Measurements from ENCODE around the gene TMEM203. TPM values are rescaled to one million over a fixed set of nuclear protein-coding genes. Genes with fewer than 3 reads are reported as not detected.

Gene TMEM203
- polyA plus RNA-seq, 6 donors from 2014 or later: 119 to 191 (median 142) TPM

DNA sequence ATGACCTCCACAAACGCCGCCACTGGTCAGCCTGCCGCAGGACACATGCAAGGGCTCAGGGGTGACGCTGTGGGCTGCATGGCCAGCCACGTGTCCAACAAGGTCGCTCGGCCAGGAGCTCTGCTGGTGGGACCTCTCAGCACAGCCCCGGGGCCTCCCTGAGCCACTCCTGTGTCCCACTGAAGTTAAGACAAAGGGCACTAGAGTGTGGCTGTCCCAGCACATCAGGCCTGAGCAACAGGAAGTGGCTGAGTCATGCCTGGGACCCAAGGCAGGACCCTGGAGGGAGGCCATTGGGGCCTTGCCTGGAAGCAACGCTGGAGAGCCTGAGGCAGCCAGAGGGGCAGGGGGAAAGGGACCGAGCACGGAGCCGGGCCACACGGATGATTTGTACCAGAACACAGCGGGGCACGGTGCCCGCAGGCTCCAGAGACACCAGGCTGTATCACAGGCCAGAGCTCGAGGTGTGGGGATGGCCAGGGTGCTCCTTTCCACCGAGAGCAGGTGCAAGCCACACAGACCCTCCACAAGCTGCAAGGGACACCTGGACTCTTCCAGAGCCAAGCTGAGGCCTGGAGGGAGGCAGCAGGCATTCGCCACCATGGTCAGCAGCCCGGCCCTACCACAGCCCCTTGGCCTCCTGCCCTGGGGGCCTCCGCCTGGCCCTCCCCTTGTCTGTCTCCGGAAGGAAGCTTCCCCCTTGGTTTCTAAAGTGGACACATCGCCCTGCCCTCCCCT lies 27.1 kb downstream of the TMEM203 start:
- Mint-ChIP-seq H3K9me3 (no peaks in the 10 kb centered on the region), H3K27me3 (no peaks in the 10 kb centered on the region), H3K4me3 (no peak overlapping the region), H3K27ac (peak overlapping the region in 1 of 6 donors; percentile 63), H3K4me1 (peaks cover 0 to 10% (median under 1%) of the 10 kb centered on the region in 3 donors), H3K36me3 (peaks cover 0 to 2% of the 10 kb centered on the region in 2 donors)
- DNase-seq (no peak), ATAC-seq (ENCODE audit: low read depth in 2 of 2) (no peak)

DNA sequence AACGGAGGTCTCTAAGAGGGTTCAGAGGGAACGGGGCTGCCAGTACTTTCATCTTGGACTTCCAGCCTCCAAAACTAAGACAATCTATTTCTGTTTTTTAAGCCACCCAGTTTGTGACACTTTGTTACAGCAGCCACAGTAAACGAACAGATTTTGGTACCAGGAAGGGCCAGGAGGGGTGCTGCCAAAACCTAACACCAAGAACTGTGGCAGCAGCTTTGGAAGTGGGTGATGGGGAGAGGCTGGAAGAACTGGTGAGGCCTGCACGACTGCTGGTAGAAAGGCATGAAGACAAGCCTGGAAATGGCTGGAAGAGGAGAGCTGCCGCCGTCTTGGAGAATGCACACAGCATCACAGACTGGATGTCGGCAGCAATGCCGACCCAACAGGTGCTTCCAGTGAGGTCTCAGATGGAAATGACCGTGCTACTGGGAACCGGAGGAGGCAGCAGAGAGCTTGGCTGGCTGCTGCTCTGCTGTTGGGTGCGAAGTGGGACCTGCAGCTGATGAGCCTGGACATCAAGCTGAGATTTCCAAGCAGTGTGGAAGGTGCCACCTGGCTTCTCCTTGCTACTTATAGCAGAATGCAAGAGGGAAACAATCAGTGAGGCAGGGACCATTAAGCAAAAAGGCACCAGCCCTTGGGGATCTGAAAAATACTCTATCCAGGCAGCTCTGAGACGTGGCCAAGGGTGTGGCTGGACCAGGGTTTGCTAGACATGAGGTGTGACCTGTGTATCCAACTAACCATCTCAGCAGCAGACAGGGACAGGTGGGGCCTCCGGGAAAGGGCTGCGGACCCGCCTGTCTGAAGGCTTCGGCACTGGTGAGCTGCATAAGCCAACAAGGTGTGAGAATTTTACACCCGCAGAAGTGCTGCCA lies 28.9 kb downstream of the TMEM203 start:
- peaks cover 0 to 2% (median 0%) of the 10 kb centered on the region in 3 donors for H3K27me3 Mint-ChIP-seq
- DNase-seq: no peak
- peak overlapping the region in 1 of 8 donors; percentile 21 for H3K4me3 Mint-ChIP-seq
- peak; percentile 62 to 66 for ATAC-seq (ENCODE audit: low read depth in 2 of 2)
- no peaks in the 10 kb centered on the region for H3K36me3 Mint-ChIP-seq
- peak overlapping the region in 3 of 6 donors; percentile 19 to 76 (median 23) for H3K27ac Mint-ChIP-seq
- H3K4me1 Mint-ChIP-seq: peaks cover 0 to 10% (median 4%) of the 10 kb centered on the region in 3 donors
- no peaks in the 10 kb centered on the region for H3K9me3 Mint-ChIP-seq

DNA sequence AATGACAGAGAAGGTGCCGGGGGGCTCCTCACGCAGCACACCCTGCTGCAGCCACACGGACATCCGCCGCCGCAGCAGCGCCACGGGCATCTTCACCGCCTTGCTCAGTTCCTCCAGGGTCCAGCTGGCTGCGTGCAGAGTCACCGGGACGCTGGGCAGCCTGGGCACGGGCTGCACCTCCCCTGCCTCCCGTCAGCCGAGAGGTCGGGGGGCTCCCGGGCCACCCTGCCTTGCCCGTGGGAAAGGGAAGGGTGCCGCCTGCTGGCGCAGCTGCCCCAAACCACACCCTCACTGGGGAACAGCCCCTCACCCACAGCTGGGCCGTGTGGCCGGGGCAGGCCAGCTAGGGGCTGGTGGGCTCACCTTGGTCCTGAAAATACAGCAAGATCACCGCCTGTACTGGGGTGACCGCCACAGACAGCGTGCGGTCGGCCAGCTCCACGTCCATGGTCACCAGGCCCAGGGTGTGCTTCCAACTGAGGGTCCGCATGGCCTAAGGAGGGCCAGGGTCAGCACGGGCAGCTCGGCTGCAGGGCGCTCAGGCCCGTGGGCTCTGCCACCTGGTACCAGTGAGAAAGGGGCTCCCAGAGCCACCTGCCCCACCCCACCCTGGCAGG lies 30.0 kb downstream of the TMEM203 start:
- Mint-ChIP-seq H3K4me3 (peak overlapping the region in 1 of 8 donors; percentile 68), H3K4me1 (peaks cover 0 to 10% (median 6%) of the 10 kb centered on the region in 3 donors), H3K27ac (peak overlapping the region in 2 of 6 donors; percentile 23 to 63), H3K27me3 (peaks cover 0 to 13% (median 2%) of the 10 kb centered on the region in 3 donors), H3K9me3 (no peaks in the 10 kb centered on the region), H3K36me3 (no peaks in the 10 kb centered on the region)
- ATAC-seq (ENCODE audit: low read depth in 2 of 2) (peak; percentile 19 to 34), DNase-seq (no peak)

DNA sequence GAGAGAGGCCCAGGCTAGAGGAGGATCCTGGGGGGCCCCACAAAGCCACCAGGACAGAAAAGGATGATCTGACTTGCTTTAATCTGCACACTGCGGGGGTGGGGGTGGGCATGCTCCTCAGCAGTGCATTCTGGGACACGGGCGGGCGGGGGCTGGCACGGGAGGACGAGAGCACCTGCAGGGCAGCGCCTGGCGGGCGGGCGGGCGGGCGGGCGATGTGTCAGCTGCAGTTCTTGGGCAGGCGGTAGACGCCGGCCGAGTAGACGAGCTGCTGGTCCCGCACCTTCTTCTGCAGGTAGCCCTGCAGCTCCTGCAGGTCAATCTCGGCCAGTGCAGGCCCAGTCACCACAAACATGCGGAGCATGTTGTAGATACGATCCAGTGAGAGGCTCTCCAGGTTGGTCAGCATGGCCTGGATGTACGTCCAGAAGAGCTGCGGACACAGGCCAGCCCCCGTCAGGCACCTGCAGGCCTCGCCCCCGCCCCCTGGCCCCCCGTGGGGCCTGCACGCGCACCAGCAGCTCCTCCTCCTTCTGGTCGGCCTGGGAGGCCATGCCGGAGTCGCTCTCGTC lies 30.6 kb downstream of the TMEM203 start:
- Mint-ChIP-seq H3K27ac (peak overlapping the region in 1 of 6 donors; percentile 63), H3K4me1 (peaks cover 0 to 12% (median 10%) of the 10 kb centered on the region in 3 donors), H3K4me3 (peak overlapping the region in 1 of 8 donors; percentile 68), H3K27me3 (peaks cover 0 to 19% (median 8%) of the 10 kb centered on the region in 3 donors), H3K9me3 (no peaks in the 10 kb centered on the region), H3K36me3 (no peaks in the 10 kb centered on the region)
- DNase-seq: no peak
- ATAC-seq (ENCODE audit: low read depth in 2 of 2): no peak

DNA sequence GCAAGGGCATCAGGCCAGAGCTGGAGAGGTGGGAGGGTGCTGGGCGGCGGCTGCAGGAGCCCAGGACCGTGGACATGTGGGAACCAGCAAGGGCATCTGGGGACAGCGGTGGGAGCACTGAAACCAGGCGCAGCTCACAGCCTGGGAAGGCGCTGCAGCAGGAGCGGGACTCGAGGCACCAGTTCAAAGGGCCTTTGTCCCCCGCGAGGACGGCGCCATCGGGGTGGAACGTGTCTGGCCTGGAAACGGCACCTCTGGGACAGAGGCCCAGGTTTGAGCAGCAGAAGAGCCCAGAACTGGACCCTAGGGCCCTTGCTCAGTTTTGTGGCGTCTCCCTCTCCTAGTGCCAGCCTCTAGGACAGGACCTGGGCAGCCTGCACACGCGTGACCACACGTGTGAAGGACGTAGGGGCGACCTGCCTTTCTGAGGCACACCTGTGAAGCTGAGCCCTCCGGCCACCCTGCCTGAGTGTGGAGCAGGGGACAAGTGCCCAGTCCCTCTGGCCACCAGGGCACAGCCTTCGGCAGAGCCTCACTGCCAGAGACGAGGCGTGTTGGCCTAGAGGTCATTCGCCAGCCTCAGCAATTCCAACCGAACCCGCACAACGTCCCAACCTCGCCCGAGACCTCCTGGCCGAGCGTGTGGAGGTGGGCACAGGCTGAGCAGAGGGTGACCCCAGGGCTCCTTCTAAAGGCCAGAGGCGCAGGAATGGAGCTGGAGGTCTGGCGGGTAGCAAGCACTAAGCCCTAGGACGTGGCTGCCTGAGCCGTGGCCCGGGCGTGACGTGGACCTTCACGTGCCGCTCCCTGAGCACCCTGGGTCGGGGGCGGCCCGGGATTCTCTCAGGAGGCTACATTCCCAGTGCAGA lies 31.4 kb downstream of the TMEM203 start:
- peak overlapping the region in 1 of 8 donors; percentile 35 for H3K4me3 Mint-ChIP-seq
- H3K27ac Mint-ChIP-seq: peak overlapping the region in 1 of 6 donors; percentile 52

DNA sequence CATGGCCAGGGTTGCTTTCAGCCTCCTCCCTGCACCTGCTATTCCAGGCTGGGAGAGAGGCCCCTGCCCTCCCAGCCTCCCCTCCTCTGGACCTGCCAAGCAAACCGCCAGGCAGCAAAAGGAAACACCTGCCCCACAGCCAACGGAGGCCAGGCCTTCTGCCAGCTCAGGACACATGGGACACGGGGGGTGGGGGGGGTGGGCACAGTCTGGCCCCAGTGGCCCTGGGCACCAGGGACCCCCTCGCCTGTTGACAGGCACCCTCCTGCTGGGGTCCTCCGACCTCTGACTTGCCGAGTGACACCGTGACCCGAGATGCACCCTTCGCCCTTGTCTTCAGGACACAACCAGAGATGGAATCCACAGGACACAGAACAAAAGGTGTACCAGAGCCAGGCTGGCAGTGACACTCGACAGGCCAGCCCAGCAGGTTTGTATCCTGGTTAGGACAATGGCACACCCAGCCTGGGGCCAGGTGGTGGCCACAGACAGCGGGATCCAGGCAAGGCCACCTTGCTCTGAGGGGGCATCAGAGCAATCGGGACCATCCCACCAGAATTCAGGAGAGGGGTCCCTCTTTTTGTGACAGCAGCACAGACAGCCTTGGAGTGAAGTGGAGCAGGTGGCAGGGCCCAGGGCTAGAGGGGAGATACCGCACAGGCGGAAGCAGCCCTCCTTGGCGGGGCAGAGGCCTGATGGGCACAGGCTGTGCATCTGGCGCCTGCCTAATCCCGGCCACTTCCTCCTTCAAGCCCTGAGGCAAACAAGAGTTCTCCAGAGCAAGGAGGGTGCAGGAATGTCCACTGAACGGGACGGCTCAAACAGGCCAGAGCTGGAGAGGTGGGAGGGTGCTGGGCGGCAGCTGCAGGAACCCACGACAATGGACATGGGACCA lies 32.3 kb downstream of the TMEM203 start:
- no peak for ATAC-seq (ENCODE audit: low read depth in 2 of 2)
- Mint-ChIP-seq H3K27ac (peak overlapping the region in 1 of 6 donors; percentile 37), H3K4me3 (no peak overlapping the region), H3K4me1 (peaks cover 2 to 18% (median 14%) of the 10 kb centered on the region in 3 donors), H3K27me3 (peaks cover 0 to 26% (median 16%) of the 10 kb centered on the region in 3 donors), H3K36me3 (no peaks in the 10 kb centered on the region), H3K9me3 (no peaks in the 10 kb centered on the region)
- no peak for DNase-seq

More for the DNA sequence above, 31.4 kb downstream of the TMEM203 start:
- H3K27me3 Mint-ChIP-seq: peaks cover 0 to 21% (median 10%) of the 10 kb centered on the region in 3 donors
- H3K4me1 Mint-ChIP-seq: peaks cover 0 to 12% (median 7%) of the 10 kb centered on the region in 3 donors
- H3K36me3 Mint-ChIP-seq: no peaks in the 10 kb centered on the region
- DNase-seq: no peak
- H3K9me3 Mint-ChIP-seq: no peaks in the 10 kb centered on the region
- ATAC-seq (ENCODE audit: low read depth in 2 of 2): no peak

DNA sequence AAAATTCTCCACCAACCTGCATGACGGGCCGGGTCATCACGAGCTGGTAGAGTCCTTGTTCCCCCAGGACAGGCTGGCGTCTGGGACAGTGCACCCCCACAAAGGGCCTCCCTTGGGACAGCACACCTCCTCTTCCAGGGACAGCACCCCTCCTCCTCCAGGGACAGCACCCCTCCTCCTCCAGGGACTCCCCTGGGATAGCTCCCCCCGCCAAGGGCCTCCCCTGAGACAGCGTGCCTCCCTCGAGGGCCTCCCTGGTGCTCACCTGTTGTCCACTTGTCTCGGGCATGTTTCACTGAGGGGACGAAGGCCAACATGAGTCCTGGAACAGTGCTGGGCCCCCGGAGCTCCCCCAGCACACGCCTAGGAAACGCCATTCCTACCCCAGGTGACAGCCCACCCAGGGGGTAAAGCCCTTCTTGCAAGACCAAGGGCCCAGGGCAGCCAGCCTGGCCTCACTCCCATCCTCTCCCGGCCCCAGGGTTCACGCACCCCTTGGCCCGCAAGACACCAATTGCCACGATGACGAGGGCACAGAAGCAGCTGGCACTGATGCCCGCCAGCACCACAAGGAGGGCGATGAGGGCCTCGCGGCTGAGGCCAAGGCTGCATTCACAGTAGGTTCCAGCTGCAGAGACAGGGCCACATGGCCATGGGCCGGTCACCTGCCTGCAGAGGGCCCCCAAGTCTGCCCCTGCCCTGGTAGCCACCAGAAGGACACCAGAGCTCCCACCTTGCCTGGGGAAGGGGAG lies 34.1 kb downstream of the TMEM203 start:
- Mint-ChIP-seq H3K9me3 (peaks cover 0 to 1% (median 0%) of the 10 kb centered on the region in 7 donors), H3K36me3 (no peaks in the 10 kb centered on the region), H3K27ac (no peak overlapping the region), H3K4me1 (peaks cover 6 to 18% (median 10%) of the 10 kb centered on the region in 3 donors), H3K4me3 (no peak overlapping the region), H3K27me3 (peaks cover 0 to 33% (median 22%) of the 10 kb centered on the region in 3 donors)
- DNase-seq (no peak), ATAC-seq (ENCODE audit: low read depth in 2 of 2) (no peak)

DNA sequence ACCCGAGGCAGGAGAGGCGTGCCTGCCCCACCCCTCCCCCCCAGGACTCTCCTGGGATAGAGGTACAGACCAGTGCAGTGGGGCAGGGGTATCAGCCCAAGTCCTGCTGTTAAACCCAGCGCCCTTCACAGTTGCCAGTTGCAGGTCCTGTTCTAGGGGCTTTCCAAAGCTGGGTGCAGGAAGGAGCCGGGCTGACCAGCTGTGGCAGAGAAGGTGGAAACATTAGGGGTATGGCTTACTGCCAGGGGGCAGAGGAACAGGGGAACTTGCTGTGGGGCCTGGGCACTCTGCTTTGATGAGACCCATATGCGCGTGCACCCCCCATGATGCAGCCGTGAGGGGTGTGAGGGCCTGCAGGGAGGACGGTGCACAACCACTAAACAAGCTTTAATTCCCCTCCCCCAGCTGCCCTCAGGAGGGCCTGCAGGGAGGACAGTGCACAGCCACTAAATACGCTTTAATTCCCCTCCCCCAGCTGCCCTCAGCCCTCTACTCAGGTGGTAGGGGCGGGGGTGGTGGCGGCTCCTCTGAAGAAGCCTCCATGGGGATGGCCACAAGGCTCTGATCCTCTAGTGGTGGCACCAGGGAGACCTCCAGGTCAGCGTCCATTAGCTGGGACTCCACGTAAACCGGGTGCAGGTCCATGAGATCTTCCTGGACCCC lies 34.8 kb downstream of the TMEM203 start:
- peak overlapping the region in 3 of 8 donors; percentile 16 to 53 (median 49) for H3K4me3 Mint-ChIP-seq

DNA sequence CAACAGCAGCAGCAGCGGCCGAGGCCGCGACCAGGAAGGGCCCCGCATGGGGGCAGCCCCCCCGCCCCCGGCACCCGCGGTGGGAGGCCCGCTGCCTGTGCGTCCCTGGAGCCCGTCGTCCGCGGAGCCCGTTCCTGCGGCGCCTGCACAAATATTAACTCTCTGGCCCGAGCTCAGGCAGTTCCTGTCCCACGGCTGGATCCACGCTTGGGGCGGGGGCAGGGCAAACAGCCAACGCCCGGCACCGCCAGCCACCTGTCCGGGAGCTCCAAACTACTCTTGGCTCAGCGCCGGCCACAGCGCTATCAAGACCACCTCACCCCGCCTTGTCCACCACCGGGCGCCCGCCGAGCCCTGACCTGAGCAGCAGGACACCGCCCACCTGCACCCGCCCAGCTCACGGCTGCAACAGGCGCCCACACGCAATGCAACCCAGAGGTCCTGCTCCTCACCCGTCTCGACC lies 35.5 kb downstream of the TMEM203 start, which contains the start of gene LRRC26:
Gene LRRC26 (minus strand): TSS at position 156 of the 463 bp plus-strand sequence. CDS start 108 bp downstream, at position 48.
- H3K36me3 Mint-ChIP-seq: no peaks in the 10 kb centered on the region
- H3K9me3 Mint-ChIP-seq: peaks cover 0 to 1% (median 0%) of the 10 kb centered on the region in 7 donors
- ATAC-seq (ENCODE audit: low read depth in 2 of 2): no peak
- peak within 1 kb of the TSS in 2 of 6 donors; percentile 16 to 83 for H3K27ac Mint-ChIP-seq
- H3K4me1 Mint-ChIP-seq: peaks cover 6 to 18% (median 7%) of the 10 kb centered on the region in 3 donors
- peak within 1 kb of the TSS in 6 of 8 donors; percentile 16 to 74 (median 54) for H3K4me3 Mint-ChIP-seq
- H3K27me3 Mint-ChIP-seq: peaks cover 0 to 47% (median 36%) of the 10 kb centered on the region in 3 donors
- DNase-seq: no peak

More for the DNA sequence above, 34.8 kb downstream of the TMEM203 start:
- ATAC-seq (ENCODE audit: low read depth in 2 of 2): no peak
- DNase-seq: no peak
- peaks cover 0 to 40% (median 29%) of the 10 kb centered on the region in 3 donors for H3K27me3 Mint-ChIP-seq
- peaks cover 0 to 1% (median 0%) of the 10 kb centered on the region in 7 donors for H3K9me3 Mint-ChIP-seq
- no peaks in the 10 kb centered on the region for H3K36me3 Mint-ChIP-seq
- peaks cover 6 to 18% (median 7%) of the 10 kb centered on the region in 3 donors for H3K4me1 Mint-ChIP-seq
- H3K27ac Mint-ChIP-seq: no peak overlapping the region

Measured in naive B cell (primary cell).